ENCODE measurements around the gene MPHOSPH6.
"Not testable (repeated sequence)": the region's sequence is repeated elsewhere in the genome, so short reads cannot be mapped to it uniquely, and the experiment has no call there.

The MPHOSPH6 gene

GRCh38 chr16:82169861-82170845, at the start of gene MPHOSPH6:
TSS of gene MPHOSPH6 (minus strand) at chr16:82170224. CDS start at chr16:82170175, 49 bp downstream.
- DNase-seq: peak; percentile 95

GRCh38 chr16:82219298-82219697, 49.3 kb upstream of the MPHOSPH6 start:
- DNase-seq: no peak

- DNase-seq: not testable (repeated sequence)
Observed at GRCh38 chr16:82209314-82209713, 39.3 kb upstream of the MPHOSPH6 start.

GRCh38 chr16:82203198-82203597, 33.2 kb upstream of the MPHOSPH6 start:
- no peak for DNase-seq

GRCh38 chr16:82201926-82202325, 31.9 kb upstream of the MPHOSPH6 start:
- DNase-seq: no peak

GRCh38 chr16:82201351-82201750, 31.3 kb upstream of the MPHOSPH6 start:
- DNase-seq: no peak

- DNase-seq: no peak
Observed at GRCh38 chr16:82199209-82199608, 29.2 kb upstream of the MPHOSPH6 start.

- DNase-seq: no peak
Observed at GRCh38 chr16:82197540-82198240, 27.7 kb upstream of the MPHOSPH6 start.

- no peak for DNase-seq
Observed at GRCh38 chr16:82195917-82196494, 26.0 kb upstream of the MPHOSPH6 start.

GRCh38 chr16:82194086-82194485, 24.1 kb upstream of the MPHOSPH6 start:
- DNase-seq: no peak

GRCh38 chr16:82192665-82193064, 22.6 kb upstream of the MPHOSPH6 start:
- no peak for DNase-seq

- no peak for DNase-seq
Observed at GRCh38 chr16:82190386-82190785, 20.4 kb upstream of the MPHOSPH6 start.

GRCh38 chr16:82187829-82188228, 17.8 kb upstream of the MPHOSPH6 start:
- no peak for DNase-seq

GRCh38 chr16:82185012-82185411, 15.0 kb upstream of the MPHOSPH6 start:
- DNase-seq: no peak

GRCh38 chr16:82184213-82184612, 14.2 kb upstream of the MPHOSPH6 start:
- DNase-seq: no peak

GRCh38 chr16:82183004-82183397, 13.0 kb upstream of the MPHOSPH6 start:
- DNase-seq: no peak

GRCh38 chr16:82182266-82183003, 12.4 kb upstream of the MPHOSPH6 start:
- no peak for DNase-seq

- no peak for DNase-seq
Observed at GRCh38 chr16:82181461-82182185, 11.6 kb upstream of the MPHOSPH6 start.

GRCh38 chr16:82178352-82178751, 8.3 kb upstream of the MPHOSPH6 start:
- DNase-seq: no peak

GRCh38 chr16:82177555-82177954, 7.5 kb upstream of the MPHOSPH6 start:
- no peak for DNase-seq

GRCh38 chr16:82176204-82176603, 6.2 kb upstream of the MPHOSPH6 start:
- no peak for DNase-seq

GRCh38 chr16:82175627-82176026, 5.6 kb upstream of the MPHOSPH6 start:
- no peak for DNase-seq
